DOHH2 (cell line): ENCODE measurements around the gene SCUBE2.

Source experiments
- EZH2phosphoT487 ChIP-seq: fragments of 200-600 bp; sonication (generic); IDR thresholded peaks from 2 replicates; pipeline ENCODE4 v1.6.1; 2017; ENCODE audit warnings: borderline replicate concordance, mild to moderate bottlenecking, antibody characterized with exemption, low read length, moderate library complexity, mixed read lengths
- TF ChIP-seq, protein P1 (sequence below): fragments of 200-600 bp; sonication (generic); IDR thresholded peaks from one replicate; pipeline ENCODE4 v1.5.1; 2014; ENCODE audit warnings: antibody characterized with exemption, mild to moderate bottlenecking, low read depth, low read length; ENCODE audit not compliant: poor library complexity, severe bottlenecking

DNA sequence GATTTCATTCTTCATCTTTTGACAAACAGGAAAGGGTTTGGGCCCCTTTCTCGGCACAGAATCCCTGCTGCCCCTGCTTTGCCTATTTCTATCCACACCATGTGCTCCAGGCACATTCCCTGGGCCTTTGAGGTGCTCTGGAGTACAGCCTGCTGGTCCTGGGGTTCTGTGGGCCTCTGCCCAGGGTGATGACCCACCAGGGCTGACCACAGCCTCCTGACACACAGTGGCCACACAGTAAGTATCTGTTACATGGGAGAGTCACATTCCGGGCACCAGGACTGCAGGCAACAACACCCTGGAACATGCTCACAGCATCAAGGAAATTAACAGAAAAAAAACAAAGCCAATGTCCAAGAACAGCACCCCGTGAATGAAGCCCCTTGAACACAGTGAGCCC lies 39.1 kb downstream of the SCUBE2 start:
- TF ChIP-seq, protein P1, sequence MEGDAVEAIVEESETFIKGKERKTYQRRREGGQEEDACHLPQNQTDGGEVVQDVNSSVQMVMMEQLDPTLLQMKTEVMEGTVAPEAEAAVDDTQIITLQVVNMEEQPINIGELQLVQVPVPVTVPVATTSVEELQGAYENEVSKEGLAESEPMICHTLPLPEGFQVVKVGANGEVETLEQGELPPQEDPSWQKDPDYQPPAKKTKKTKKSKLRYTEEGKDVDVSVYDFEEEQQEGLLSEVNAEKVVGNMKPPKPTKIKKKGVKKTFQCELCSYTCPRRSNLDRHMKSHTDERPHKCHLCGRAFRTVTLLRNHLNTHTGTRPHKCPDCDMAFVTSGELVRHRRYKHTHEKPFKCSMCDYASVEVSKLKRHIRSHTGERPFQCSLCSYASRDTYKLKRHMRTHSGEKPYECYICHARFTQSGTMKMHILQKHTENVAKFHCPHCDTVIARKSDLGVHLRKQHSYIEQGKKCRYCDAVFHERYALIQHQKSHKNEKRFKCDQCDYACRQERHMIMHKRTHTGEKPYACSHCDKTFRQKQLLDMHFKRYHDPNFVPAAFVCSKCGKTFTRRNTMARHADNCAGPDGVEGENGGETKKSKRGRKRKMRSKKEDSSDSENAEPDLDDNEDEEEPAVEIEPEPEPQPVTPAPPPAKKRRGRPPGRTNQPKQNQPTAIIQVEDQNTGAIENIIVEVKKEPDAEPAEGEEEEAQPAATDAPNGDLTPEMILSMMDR, result no peak
- TF ChIP-seq EZH2phosphoT487, result no peak
